SKM-1 (cell line): Measurements from ENCODE around the gene ZDHHC11B.
"Not testable (repeated sequence)": the region's sequence is repeated elsewhere in the genome, so short reads cannot be mapped to it uniquely, and the experiment has no call there.

Source experiments
- DNase-seq: peaks from one replicate; lab custom pipeline; 2025; ENCODE audit not compliant: unreplicated experiment; lab: John Stamatoyannopoulos, UW

Gene ZDHHC11B

GRCh38 chr5:787224-787856 is 2.8 kb upstream of the ZDHHC11B start:
- DNase-seq, result not testable (repeated sequence)

- DNase-seq, result not testable (repeated sequence)
Observed at GRCh38 chr5:785181-785705, 714 bp upstream of the ZDHHC11B start.

GRCh38 chr5:783881-784427 is 575 bp downstream of the ZDHHC11B start:
- not testable (repeated sequence) for DNase-seq

- not testable (repeated sequence) for DNase-seq
Observed at GRCh38 chr5:783049-783802, 1.3 kb downstream of the ZDHHC11B start.

- DNase-seq, result not testable (repeated sequence)
Observed at GRCh38 chr5:782356-782755, 2.2 kb downstream of the ZDHHC11B start.

GRCh38 chr5:780571-780970 is 4.0 kb downstream of the ZDHHC11B start:
- not testable (repeated sequence) for DNase-seq

- not testable (repeated sequence) for DNase-seq
Observed at GRCh38 chr5:778967-779366, 5.6 kb downstream of the ZDHHC11B start.

- DNase-seq, result not testable (repeated sequence)
Observed at GRCh38 chr5:778421-778820, 6.1 kb downstream of the ZDHHC11B start.

- DNase-seq, result no peak
Observed at GRCh38 chr5:777756-778161, 6.8 kb downstream of the ZDHHC11B start.

GRCh38 chr5:776862-777711 is 7.4 kb downstream of the ZDHHC11B start:
- no peak for DNase-seq

GRCh38 chr5:775961-776861 is 8.3 kb downstream of the ZDHHC11B start:
- DNase-seq, result no peak

- not testable (repeated sequence) for DNase-seq
Observed at GRCh38 chr5:775595-775960, 9.0 kb downstream of the ZDHHC11B start.

GRCh38 chr5:774854-775505 is 9.5 kb downstream of the ZDHHC11B start:
- DNase-seq, result not testable (repeated sequence)

- not testable (repeated sequence) for DNase-seq
Observed at GRCh38 chr5:774304-774703, 10.2 kb downstream of the ZDHHC11B start.

- no peak for DNase-seq
Observed at GRCh38 chr5:773517-774264, 10.8 kb downstream of the ZDHHC11B start.

GRCh38 chr5:772931-773330 is 11.6 kb downstream of the ZDHHC11B start:
- not testable (repeated sequence) for DNase-seq

- not testable (repeated sequence) for DNase-seq
Observed at GRCh38 chr5:772547-772890, 12.0 kb downstream of the ZDHHC11B start.

GRCh38 chr5:771841-772546 is 12.5 kb downstream of the ZDHHC11B start:
- not testable (repeated sequence) for DNase-seq
